Activated CD8-positive, alpha-beta T cell treated with anti-CD3 and anti-CD28 coated beads for 36 hours (primary cell): ENCODE results near the gene SHMT1. TPM values are rescaled to one million over a fixed set of nuclear protein-coding genes. Genes with fewer than 3 reads are reported as not detected.
"Not testable (repeated sequence)": the region's sequence is repeated elsewhere in the genome, so short reads cannot be mapped to it uniquely, and the experiment has no call there.

Source experiments
- ATAC-seq: fragments of 200-7000 bp; cut with Tn5 transposase; one replicate; pipeline ENCODE4 v1.10.0; 2021; ENCODE audit warnings: mild to moderate bottlenecking, moderate library complexity
- CTCF ChIA-PET: fragments of 350-600 bp; sonication (Branson Sonifier 250); formaldehyde crosslinking; loops from one replicate; lab custom pipeline; 2021; ENCODE audit warnings: antibody characterized with exemption; lab: Charles Lee
- POLR2A ChIA-PET: fragments of 350-600 bp; sonication (Branson Sonifier 250); formaldehyde crosslinking; loops from one replicate; lab custom pipeline; 2021; ENCODE audit warnings: antibody characterized with exemption; lab: Charles Lee
- DNase-seq: peaks from one replicate; pipeline ENCODE4 v3.0.0-alpha.2; 2020
- H3K27ac Mint-ChIP-seq: one replicate; pipeline ENCODE4 v1.8.0; 2021; ENCODE audit warnings: mild to moderate bottlenecking, mixed read lengths
- H3K27me3 Mint-ChIP-seq: one replicate; pipeline ENCODE4 v1.8.0; 2021; ENCODE audit warnings: mixed read lengths
- H3K36me3 Mint-ChIP-seq: one replicate; pipeline ENCODE4 v1.8.0; 2021; ENCODE audit warnings: low read depth, mixed read lengths
- H3K4me1 Mint-ChIP-seq: one replicate; pipeline ENCODE4 v1.8.0; 2021; ENCODE audit warnings: low read depth, mixed read lengths
- H3K4me3 Mint-ChIP-seq: one replicate; pipeline ENCODE4 v1.8.0; 2021; ENCODE audit warnings: mild to moderate bottlenecking, moderate library complexity, mixed read lengths
- H3K9me3 Mint-ChIP-seq: one replicate; pipeline ENCODE4 v1.8.0; 2021; ENCODE audit warnings: mixed read lengths
- CTCF ChIP-seq: fragments of 200-600 bp; IDR thresholded peaks from one replicate; pipeline ENCODE4 v1.8.0; 2022; ENCODE audit warnings: antibody characterized with exemption, mild to moderate bottlenecking
- intact Hi-C: fragments of 100-400 bp; cut with micrococcal nuclease; formaldehyde crosslinking; loops from one replicate; pipeline ENCODE4 v1.10.0; 2022
- total RNA-seq, 2 experiments: library from RNA; stranded (reverse); gene quantifications; one replicate each; pipeline ENCODE4 v1.2.3, GENCODE V29; 2021

SHMT1 gene
- total RNA-seq, 2 experiments from 2014 or later, result 45.1 to 49.6 TPM

DNA sequence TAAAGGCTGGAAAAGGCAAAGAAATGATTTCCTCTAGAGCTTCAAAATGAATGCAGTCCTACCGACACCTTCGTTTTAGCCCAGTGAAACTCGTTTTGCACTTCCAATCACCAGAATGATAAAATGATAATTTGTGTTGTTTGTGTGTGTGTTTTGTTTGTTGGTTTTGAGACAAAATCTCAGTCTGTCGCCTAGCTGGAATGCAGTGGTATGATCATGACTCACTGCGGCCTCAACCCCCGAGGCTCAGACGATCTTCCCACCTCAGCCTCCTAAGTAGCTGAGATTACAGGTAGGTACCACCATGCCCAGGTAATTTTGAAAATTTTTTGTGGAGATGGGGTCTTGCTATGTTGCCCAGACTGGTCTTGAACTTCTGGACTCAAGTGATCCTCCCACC is 10.9 kb upstream of the SHMT1 start:
- peaks cover 5% of the 10 kb centered on the region for H3K4me1 Mint-ChIP-seq
- no peak overlapping the region for H3K4me3 Mint-ChIP-seq
- no peak for TF ChIP-seq CTCF
- peaks cover 6% of the 10 kb centered on the region for H3K27me3 Mint-ChIP-seq
- no peak overlapping the region for H3K27ac Mint-ChIP-seq
- DNase-seq, result no peak
- no peaks in the 10 kb centered on the region for H3K36me3 Mint-ChIP-seq
- no peak for ATAC-seq
- peaks cover 5% of the 10 kb centered on the region for H3K9me3 Mint-ChIP-seq
- intact Hi-C loops, result no loop called here
- CTCF ChIA-PET, result no interaction called here
- POLR2A ChIA-PET, result no interaction called here

- ATAC-seq, H3K27ac Mint-ChIP-seq, H3K9me3 Mint-ChIP-seq, H3K4me3 Mint-ChIP-seq, H3K36me3 Mint-ChIP-seq, H3K27me3 Mint-ChIP-seq, POLR2A ChIA-PET, H3K4me1 Mint-ChIP-seq, intact Hi-C loops: not testable (repeated sequence)
- CTCF ChIA-PET, result interaction anchor here (1.5 kb wide), 1 partner anchor 10 kb away, joined by 5 read pairs; the partner anchor contains the start of gene SHMT1
- peak; percentile 43 for DNase-seq
Observed at GRCh38 chr17:18373181-18373580, 9.8 kb upstream of the SHMT1 start.

DNA sequence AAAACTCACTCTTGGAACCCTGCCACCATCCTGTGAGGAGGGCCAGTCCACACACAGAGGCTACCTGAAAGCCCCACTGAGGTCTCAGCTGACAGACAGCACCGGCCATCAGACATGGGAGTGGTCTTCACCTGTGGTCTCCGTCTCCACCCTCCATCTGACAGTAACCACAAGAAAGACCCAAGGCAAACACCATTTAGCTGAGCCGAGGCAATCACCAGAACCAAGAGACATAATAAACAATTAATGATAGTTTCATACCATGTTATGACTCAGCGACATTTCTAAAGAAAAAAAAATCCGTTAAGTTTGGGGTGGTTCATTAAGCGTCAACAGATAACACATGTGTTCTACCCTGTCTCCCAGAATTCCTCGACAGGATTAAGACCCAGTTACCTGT is 8.1 kb upstream of the SHMT1 start:
- H3K4me1 Mint-ChIP-seq, result peaks cover 5% of the 10 kb centered on the region
- ChIA-PET POLR2A (no interaction called here), CTCF (no interaction called here)
- no peak overlapping the region for H3K27ac Mint-ChIP-seq
- H3K4me3 Mint-ChIP-seq, result no peak overlapping the region
- H3K36me3 Mint-ChIP-seq, result no peaks in the 10 kb centered on the region
- H3K27me3 Mint-ChIP-seq, result peaks cover 6% of the 10 kb centered on the region
- DNase-seq (no peak), ATAC-seq (no peak)
- peaks cover 5% of the 10 kb centered on the region for H3K9me3 Mint-ChIP-seq
- intact Hi-C loops, result no loop called here
- no peak for TF ChIP-seq CTCF

DNA sequence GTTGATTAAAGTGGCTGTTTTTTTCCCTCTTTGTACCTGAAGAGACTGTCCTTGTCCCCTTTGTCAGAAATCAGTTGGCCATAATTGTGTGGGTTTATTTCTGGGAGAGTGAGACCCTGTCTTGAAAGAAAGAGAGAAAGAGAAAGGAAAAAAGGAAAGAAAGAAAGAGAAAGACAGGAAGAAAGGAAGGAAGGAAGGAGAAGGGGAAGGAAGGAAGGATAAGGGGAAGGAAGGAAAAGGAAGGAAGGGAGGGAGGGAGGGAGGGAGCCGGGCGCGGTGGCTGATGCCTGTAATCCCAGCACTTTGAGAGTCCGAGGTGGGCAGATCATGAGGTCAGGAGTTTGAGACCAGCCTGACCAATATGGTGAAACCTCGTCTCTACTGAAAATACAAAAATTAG is 7.4 kb upstream of the SHMT1 start:
- CTCF ChIA-PET, result no interaction called here
- TF ChIP-seq CTCF, result no peak
- intact Hi-C loops, result no loop called here
- DNase-seq, result no peak
- Mint-ChIP-seq H3K4me1 (peaks cover 5% of the 10 kb centered on the region), H3K4me3 (no peak overlapping the region), H3K27me3 (peaks cover 6% of the 10 kb centered on the region), H3K27ac (no peak overlapping the region), H3K36me3 (no peaks in the 10 kb centered on the region), H3K9me3 (peaks cover 5% of the 10 kb centered on the region)
- no peak for ATAC-seq
- POLR2A ChIA-PET, result no interaction called here

DNA sequence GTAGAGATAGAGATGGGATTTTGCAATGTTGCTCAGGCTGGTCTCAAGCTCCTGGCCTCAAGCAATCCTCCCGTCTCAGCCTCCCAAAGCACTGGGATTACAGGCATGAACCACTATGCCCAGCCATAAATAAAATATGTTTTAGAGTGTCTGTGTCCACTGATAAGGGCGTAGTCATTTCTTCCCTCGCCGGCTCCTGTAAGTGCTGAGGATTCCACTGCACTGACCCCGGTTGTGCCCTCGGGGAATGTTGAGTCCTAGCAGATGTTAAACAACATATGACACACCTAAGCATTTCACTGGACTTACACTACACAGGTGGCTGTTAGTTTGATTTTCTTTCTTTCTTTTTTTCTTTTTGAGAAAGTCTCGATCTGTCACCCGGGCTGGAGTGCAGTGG is 5.6 kb upstream of the SHMT1 start:
- peaks cover 6% of the 10 kb centered on the region for H3K27me3 Mint-ChIP-seq
- ATAC-seq, result no peak
- H3K4me3 Mint-ChIP-seq, result no peak overlapping the region
- peaks cover 5% of the 10 kb centered on the region for H3K4me1 Mint-ChIP-seq
- H3K9me3 Mint-ChIP-seq, result no peaks in the 10 kb centered on the region
- no peak for TF ChIP-seq CTCF
- H3K36me3 Mint-ChIP-seq, result no peaks in the 10 kb centered on the region
- no peak for DNase-seq
- intact Hi-C loops, result no loop called here
- CTCF ChIA-PET, result no interaction called here
- H3K27ac Mint-ChIP-seq, result no peak overlapping the region
- POLR2A ChIA-PET, result no interaction called here

GRCh38 chr17:18364166-18364565 is 816 bp upstream of the SHMT1 start:
- intact Hi-C loops, result no loop called here
- Mint-ChIP-seq H3K36me3 (peaks cover 4% of the 10 kb centered on the region), H3K4me3 (no peak overlapping the region), H3K4me1 (peaks cover 16% of the 10 kb centered on the region), H3K9me3 (no peaks in the 10 kb centered on the region), H3K27me3 (no peaks in the 10 kb centered on the region), H3K27ac (no peak overlapping the region)
- DNase-seq (no peak), ATAC-seq (no peak)
- ChIA-PET CTCF (interaction anchor here (1.6 kb wide), 1 partner anchor 8 kb away, joined by 5 read pairs; no protein-coding TSS in a partner anchor), POLR2A (no interaction called here)
- TF ChIP-seq CTCF, result no peak
